GM18873 (cell line): ENCODE measurements around the gene RILP.

Experiments
- ATAC-seq: cut with Tn5 transposase; IDR thresholded peaks from one replicate; pipeline ENCODE4 v1.9.1; 2021; ENCODE audit warnings: mild to moderate bottlenecking, moderate library complexity, moderate number of reproducible peaks; ENCODE audit not compliant: unreplicated experiment, low FRiP score

RILP gene

DNA sequence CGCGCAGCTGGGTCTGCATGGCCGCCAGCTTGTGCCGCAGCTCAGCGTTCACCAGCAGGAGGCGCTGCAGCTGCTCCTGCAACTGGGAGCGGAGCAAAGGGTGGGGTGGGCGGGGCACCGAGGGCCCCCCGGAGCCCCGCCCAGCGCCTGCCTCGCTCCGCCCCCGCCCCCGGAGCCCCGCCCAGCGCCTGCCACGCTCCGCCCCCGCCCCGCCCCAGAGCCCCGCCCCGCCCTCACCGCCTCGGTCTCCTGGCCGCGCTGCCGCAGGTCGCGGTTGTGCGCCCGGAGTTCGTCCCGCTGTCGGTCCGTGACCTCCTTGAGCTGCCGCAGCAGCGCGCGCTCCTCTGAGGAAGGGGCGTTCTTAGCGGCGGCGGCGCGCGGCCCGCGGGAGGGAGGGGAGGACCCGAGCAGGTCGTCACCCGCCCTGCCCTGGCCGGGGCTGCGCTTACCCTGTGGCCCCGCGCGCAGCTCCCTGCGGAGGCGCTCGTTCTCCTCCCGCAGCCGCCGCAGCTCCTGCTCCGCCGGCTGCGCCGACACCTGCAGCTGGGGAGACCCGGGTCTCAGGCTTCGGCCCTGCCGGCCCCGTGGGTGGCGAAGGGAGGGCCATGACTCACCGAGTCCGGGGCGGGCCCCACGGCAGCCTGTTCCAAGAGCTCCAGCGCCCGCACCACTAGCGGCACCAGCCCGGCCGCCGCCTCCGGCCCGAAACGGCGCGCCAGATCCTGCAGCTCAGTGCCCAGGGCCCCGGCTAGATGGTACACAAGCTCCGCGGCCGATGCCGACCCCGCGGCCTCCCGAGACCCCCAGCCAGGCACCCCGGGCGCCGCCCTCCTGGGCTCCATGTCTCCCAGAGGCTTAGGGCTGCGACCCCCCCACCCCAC, 463 bp downstream of the RILP start:
- peak; percentile 36 for ATAC-seq

DNA sequence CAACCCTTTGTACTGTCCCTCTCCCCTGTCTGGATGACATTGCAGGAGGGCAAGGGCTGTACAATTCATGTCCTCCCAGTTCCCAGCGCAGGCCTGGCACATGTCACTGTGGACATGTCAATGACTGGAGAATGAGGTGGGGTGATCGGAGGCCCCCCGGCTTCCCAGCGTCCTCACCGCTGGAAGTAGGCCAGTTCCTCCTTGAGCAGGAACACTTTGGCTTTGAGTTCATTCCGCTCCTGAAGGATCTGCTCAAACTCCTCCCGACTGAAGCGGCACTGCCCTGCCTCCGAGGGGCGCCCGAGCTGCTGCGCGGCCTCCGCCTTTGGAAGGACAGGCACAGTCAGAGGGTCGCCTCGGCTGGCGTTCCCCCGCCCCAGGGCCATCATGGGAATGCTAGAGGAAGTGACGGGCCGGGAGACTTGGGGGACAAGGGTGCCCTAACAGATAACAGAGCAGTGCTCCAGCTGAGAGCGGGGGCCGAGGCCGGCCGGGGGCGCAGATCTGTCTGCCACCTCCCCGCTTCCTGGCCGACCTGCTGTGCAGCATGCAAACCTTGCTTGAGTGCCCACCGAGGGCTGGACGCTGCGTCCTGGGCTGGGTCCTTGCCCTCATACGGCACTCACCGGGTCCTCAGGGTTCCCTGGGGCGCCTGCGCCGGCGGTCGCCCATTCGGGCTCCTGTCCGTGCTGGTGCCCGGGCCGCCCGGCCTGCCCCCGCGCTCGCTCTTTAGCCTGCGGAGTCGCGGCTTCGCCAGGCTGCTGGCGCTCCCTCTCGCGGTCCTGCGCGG, 1.3 kb downstream of the RILP start:
- ATAC-seq: peak; percentile 39

DNA sequence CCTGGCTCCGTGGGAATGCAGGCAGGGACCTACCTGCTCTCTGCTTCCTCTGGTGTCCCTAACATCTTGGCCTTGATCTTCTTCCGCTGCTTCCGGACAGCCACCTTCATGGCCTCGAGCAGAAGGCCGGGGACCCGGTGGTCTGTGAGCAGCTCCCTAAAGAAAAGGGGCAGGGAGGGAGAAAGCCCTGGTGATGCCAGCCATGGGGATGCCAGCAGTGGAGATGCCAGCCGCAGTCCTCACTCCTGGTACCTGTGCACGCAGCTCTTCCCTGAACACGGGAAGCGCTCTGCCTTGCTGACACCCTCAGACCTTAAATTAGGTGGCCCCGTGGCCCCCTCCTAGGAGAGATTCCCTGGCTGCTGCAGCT, 1.9 kb downstream of the RILP start:
- ATAC-seq: no peak

DNA sequence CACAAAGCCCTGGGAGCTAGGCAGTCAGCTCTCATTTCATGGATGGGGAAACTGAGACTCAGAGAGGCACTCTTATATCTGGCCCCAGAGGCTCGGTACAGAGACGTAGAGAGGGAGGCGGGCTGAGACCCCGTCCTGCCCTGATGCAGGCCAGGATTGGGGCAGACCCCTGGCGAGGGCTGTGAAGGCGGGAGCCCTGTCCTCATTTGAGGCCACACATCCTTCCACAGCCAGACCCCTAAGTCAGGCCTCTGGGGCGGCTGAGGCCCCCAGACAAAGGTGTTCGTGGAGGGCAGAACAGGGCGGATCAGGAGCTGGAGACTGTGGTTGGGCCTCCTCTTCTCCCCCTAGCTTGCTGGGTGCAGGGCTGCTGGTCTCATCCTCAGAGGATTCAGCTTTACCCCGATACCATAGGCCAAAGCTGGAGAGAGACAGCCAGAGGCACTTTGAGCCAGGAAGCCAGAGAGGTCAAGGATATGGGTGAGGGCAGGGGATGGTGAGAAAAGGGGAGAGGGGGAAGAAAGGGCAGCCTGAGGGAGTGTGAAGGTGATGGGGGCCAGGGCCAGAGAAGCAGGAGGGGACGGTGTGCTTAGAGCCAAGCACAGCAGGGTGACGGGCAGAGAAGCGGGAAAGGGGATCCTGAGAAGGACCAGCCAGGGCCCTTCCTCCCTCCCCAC, 3.3 kb downstream of the RILP start:
- no peak for ATAC-seq

DNA sequence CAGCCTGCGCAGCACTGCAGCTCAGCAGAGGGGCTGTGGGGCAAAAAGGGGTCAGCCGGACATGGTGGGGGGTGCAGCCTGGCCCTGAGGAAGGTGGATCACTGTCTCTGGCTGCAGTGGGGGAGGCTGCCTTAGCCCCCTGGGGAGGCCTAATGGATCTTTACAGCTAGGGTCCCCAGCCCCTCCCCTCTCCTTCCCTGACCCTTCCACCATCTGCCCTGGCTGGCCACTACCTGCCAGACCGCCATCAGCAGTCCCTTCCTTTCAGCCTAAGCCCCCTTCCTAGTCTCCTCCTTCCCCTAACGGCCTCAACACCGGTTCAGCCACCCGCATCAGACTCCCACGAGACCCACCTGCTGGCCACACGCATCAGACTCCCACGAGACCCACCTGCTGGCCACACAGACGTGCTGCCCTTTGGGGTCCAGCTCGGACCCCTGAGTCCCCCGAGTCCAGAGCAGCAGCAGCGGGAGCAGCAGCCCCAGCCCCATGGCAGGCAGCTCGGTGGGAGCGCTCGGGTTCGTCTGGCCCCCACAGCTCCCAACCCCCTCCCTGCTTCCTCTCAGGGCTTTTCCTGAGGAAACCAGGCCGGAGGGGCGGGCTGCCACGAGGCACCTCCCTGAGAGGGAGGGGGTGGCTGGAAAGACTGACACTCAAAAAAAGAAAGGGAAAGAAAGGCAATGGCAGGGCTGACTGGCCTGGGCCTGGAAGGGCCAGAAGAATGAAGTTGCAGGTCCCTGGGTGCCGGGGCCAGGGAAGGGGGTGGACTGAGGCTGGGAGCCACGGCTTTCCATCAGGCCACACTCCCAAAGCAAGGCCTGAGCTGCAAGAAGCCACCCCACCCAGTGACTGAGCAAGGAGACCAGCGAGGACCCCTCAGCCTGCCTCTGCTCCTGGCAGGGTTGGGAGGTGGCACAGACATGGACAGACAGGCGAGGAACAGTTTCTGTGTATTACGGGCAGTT, 4.2 kb downstream of the RILP start, which contains the start of gene SCARF1:
Gene SCARF1 (minus strand): TSS at position 526 of the 965 bp plus-strand sequence. CDS start 35 bp downstream, at position 491.
- ATAC-seq: no peak

DNA sequence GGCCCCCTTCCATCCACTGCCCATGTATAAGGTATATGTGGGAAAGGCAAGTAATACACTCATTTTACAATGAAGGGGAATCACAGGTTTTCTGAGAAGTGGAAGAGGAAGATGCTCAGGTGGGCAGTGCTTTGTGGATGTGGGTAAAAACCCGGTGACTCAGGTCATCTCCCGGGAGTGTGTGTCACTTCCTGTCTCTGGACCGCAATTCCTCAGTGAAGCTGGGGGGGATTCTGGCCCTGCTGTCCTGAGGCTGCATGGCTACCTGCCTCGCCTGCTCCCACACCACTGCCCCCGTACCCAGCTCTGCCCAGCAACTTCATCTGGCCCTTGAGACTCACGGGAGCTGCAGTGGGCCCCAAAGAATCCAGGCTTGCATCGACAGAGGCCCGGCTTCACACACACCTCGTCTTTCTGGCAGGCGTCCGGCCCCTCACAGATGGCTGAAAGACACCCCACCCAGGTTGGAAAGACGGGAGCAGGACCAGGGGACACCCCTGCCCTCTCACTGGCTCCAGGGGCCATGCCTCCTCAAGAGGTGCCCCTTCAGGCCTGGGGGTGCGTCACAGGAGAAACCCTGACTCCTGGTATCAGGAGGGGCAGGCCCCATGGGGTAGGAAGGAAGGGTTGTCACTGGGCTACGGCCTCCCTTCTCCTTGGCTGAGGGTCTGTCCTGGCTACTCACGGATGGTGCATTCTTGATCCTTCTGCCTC, 5.0 kb downstream of the RILP start:
- no peak for ATAC-seq

DNA sequence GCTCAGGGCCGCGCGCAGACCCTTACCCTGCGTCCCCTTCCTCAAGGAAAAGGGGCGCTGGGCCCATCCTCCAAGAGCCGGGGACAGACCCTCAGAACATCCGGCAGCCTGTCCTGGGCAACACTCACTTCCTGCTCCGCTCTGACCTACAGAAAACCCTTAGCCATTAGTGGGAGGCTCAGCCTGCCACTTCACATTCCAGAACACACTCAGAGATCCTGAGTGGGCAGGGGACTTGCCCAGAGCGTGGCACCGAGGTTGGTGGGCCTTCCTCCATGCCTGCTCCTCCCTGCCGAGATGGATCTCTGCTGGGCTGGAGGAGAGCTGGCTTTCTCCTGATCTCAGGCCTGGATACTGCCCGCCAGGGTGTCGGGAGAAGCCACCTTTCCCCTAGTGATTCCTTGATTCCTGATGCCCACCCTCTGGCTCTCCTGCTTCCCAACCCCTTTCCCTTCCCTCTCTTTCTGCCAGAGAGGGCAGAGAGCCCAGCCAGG, 5.6 kb downstream of the RILP start:
- no peak for ATAC-seq

DNA sequence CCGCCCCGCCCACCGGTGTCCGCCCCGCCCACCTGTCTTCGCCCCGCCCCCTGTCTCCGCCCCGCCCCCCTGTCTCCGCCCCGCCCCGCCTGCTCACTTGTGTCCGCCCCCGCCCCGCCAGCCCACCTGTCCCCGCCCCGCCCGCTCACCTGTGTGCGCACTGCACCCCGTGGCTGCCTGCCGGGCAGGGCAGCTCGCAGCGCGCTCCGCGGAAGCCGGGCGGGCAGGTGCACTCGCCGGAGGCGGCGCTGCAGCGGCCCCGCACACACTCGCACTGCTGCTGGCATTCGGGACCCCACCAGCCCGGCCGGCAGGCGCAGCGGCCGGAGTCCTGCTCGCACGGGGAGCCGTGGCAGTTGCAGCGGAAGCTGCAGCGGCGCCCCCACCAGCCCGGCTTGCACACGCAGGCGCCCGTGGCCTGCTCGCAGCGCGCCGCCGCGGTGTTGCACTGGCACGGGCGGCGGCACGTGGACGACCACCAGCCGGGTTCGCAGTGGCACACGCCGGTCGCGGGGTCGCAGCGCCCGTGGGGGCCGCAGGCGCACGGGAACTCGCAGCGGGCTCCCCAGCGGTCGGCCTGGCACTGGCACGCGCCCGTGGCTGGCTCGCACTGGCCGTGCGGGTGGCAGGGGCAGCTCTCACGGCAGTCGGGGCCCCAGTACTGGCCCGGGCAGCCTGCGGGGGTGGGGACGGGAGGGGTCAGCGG, 6.2 kb downstream of the RILP start:
- ATAC-seq: no peak

DNA sequence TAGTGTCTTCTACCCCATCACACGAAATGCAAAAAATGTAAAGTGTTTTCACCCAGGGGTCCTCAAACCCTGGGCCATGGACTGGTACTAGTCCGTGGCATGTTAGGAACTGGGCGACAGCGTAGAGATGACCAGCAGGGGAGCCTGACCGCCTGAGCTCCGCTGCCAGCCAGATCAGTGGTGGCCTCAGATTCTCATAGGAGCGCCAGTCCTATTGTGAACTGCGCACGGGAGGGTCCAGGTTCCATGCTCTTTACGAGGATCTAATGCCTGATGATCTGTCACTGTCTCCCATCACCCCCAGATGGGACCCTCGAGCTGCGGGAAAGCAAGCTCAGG, 8.6 kb downstream of the RILP start:
- no peak for ATAC-seq

DNA sequence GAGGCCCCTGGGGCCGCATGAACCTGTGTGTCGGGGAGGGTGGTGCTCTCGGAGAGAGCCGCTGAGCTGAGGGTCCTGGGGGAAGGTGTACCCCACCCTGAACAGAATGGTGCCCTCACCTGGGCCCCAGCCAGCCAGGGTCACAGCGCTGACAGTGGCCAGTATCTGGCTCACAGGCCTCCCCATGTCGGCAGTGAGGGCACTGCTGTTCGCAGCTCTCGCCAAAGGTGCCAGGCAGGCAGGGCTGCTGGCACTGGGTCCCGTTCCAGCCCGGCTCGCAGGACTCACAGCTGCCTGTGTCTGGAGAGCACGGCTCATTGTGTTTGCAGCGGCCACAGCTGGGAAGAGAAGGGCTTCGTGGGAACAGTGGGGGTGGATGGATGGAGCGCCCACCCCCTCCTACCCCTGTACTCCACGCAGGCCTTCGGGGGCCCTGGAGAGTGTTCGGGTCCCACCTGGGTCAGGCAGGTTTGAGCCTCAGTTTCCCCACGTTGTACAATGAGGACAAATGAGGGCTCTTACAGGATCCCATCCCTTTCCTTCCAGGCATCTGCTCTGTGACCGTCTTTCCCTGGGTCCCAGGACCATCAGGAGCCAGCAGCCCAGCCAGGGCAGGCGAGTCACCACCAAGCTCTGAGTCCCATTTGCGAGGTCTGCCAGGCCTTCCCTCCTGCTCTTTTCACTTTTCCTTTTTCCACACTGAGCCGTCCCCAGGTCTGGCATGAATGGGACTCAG, 9.2 kb downstream of the RILP start:
- no peak for ATAC-seq

DNA sequence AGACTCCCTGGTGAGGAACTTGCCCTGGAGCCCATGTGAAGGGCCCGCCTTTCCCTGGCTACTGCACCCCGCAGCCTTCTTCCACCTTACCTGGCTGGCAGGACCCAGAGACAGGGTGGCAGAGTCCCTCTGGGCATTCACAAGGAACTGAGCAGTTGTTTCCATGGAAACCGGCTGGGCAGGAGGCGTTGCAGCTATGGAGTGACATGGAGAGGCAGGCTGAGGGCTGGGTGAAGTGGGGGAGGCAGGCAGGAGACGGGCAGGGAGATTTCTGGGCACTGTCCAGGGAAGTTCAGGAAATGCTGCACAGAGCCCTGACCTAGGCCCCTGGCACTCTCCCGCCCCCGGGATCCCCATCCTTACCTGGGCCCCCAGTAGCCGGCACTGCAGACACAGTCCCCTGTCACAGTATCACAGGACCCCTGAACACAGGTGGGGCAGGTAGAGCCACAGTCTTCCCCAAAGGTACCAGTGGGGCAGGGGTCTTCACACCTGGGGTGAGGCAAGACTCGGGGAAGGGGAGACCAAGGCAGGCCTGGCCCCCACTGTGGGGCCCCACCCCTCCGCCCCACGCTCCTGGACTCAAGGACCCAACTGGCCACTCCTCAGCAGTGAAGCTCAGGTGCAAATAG, 10.0 kb downstream of the RILP start:
- no peak for ATAC-seq

DNA sequence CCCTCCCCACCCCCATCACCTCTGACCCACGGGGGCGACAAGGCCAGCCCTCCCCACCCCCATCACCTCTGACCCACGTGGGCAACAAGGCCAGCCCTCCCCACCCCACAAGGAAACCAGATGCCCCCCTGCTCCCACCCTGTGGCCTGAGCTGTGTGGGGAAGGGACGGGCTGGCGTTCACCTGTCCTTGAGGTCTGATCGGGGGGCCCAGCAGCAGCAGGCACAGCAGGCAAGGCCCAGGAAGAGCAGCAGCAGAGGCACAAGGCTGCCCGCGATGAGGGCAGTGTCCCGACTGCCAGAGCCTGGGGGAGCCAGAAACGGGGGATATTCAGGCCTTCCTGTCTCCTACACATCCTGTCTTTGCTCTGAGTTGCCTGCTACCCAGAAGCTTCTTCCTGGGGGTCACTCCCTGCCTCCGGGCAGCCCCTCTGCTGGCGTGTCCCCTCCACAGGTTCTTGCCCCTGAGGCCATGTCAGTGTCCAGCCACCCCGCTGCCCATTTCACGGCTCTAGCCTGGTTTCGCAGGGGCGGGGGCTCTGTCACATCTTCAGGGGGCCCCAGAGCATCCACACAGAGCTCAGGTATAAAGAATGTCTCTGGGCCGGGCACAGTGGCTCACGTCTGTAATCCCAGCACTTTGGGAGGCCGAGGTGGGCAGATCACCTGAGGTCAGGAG, 10.9 kb downstream of the RILP start:
- ATAC-seq: no peak

DNA sequence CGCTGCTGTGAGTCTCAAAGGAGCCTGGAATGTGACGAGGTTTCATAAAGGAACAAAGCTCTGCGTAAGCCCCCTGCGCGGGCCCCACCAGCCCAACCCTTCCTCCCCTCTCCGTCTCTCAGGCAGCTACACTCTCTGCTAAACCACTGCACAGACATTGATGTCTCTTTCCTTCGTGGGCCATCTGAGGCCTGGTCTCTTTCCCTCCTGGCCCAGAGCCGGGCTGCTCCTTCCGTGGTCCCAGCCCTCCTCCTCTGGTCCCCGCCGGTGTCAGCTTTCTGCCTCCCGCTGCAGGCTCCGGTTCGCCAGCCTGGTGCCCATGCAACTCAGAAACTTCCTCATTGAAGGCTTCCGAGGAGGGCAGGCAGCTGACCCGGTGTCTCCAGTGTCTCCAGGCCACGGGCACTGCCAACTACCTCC, 11.5 kb downstream of the RILP start:
- ATAC-seq: no peak

DNA sequence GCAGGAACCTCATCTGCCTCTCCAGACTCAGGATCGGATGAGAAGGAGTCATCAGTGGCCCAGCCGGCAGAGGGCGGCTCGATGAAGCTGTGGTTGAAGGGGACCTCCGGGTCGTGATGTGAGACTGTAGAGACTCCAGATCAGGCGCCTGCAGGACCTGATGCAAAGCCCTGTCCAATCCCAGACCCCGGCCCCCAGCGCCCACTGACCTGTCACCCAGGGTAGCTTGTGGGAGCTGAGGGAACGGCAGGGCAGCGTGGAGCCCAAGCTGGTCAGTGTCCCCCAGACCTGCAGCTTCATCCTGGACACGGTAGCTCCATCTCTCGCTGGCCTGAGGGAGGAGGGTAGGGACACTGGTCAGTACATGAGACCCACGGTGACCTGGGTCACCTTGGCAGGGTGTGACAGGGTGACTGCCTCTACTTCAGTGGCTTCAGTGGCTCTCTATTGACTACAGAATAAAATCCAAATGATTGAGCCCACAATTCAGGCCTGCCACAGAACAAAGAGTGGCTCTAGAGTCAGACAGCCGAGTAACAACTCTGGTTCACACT, 12.9 kb downstream of the RILP start:
- ATAC-seq: no peak

DNA sequence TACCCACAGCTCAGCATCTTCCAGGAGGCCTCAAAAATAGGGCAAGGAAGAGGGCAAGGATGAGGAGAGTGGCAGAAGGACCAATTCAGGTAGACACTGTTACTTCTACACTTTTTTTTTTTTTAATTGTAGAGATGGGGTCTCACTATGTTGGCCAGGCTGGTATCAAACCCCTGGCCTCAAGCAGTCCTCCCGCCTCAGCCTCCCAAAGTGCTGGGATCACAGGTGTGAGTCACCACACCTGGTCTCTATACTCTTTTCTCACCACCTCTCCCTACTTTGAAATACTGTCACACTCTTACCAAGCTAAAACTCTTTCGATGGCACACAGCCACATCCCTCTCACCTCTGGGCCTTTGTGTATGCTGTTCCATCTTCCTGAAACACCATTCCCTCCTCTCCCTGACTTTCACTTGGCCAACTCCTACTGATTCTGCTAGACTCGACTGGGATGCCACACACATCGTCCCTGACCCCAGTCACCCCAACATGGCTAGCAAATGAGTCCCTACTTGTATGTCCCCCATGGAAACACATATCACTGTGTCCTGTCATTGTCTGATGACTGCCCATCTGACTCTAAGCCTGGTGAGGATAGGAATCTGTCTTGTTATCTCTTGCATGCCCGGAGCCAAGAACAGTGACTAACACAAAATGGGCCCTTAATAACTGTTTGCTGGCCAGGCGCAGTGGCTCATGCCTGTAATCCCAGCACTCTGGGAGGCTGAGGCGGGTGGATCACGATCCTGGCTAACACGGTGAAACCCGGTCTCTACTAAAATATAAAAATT, 13.8 kb downstream of the RILP start:
- no peak for ATAC-seq
